Measurements from ENCODE around the gene NMNAT1. TPM values are rescaled to one million over a fixed set of nuclear protein-coding genes. Genes with fewer than 3 reads are reported as not detected.

The NMNAT1 gene
- polyA plus RNA-seq, 3 donors from 2014 or later = 1.4 to 10.0 (median 7.1) TPM

Other genes starting within 250 kb of the NMNAT1 start
- 10 to 100 TPM in 2 of 3 donors, 1 to 10 TPM in 1; 7.4 to 35.7 (median 11.0) TPM for gene CLSTN1, start 119.5 kb upstream of the NMNAT1 start, polyA plus RNA-seq
- gene CTNNBIP1, start 33.2 kb upstream of the NMNAT1 start, polyA plus RNA-seq = 10 to 100 TPM; 41.0 to 51.5 (median 45.5) TPM
- gene LZIC, start 84 bp upstream of the NMNAT1 start, polyA plus RNA-seq = 10 to 100 TPM; 32.3 to 44.9 (median 36.2) TPM
- under 1 TPM in 1 of 3 donors, not detected in 2; 0.38 TPM for gene RBP7, start 53.8 kb downstream of the NMNAT1 start, polyA plus RNA-seq
- gene UBE4B, start 89.5 kb downstream of the NMNAT1 start, polyA plus RNA-seq = 10 to 100 TPM in 1 of 3 donors, 1 to 10 TPM in 2; 3.7 to 10.3 (median 7.6) TPM

All from immature natural killer cell (primary cell).